Myocyte (in vitro differentiated cells): Measurements from ENCODE around the gene ETV6. TPM values are rescaled to one million over a fixed set of nuclear protein-coding genes. Genes with fewer than 3 reads are reported as not detected.

Source experiments
- DNase-seq: peaks from one replicate; pipeline ENCODE4 v3.0.0-alpha.2; 2012; ENCODE audit warnings: low read depth
- total RNA-seq: library from RNA; depleted of rRNA; stranded (reverse); fragments of >200 nt; gene quantifications from 2 replicates; pipeline ENCODE4 v1.2.3, GENCODE V29; 2014

The ETV6 gene
- total RNA-seq, 1 donor from 2014 or later = 9.7 TPM

GRCh38 chr12:11689591-11690186 is 40.2 kb downstream of the ETV6 start:
- no peak for DNase-seq

GRCh38 chr12:11693067-11693466 is 43.6 kb downstream of the ETV6 start:
- DNase-seq = no peak

GRCh38 chr12:11693601-11694000 is 44.1 kb downstream of the ETV6 start:
- DNase-seq = peak; percentile 51

GRCh38 chr12:11694528-11694927 is 45.1 kb downstream of the ETV6 start:
- DNase-seq = no peak

- no peak for DNase-seq
These were observed 45.8 kb downstream of the ETV6 start for GRCh38 chr12:11695321-11695720.

GRCh38 chr12:11696084-11696483 is 46.6 kb downstream of the ETV6 start:
- DNase-seq = no peak

GRCh38 chr12:11697131-11697530 is 47.7 kb downstream of the ETV6 start:
- DNase-seq = no peak

GRCh38 chr12:11697670-11698387 is 48.4 kb downstream of the ETV6 start:
- DNase-seq = no peak

GRCh38 chr12:11698729-11699128 is 49.3 kb downstream of the ETV6 start:
- DNase-seq = no peak

GRCh38 chr12:11701433-11701832 is 52.0 kb downstream of the ETV6 start:
- DNase-seq = no peak

GRCh38 chr12:11702959-11703358 is 53.5 kb downstream of the ETV6 start:
- DNase-seq = no peak

- no peak for DNase-seq
These were observed 53.9 kb downstream of the ETV6 start for GRCh38 chr12:11703378-11703777.

- DNase-seq = no peak
These were observed 54.6 kb downstream of the ETV6 start for GRCh38 chr12:11704089-11704488.

GRCh38 chr12:11705010-11705409 is 55.5 kb downstream of the ETV6 start:
- DNase-seq = peak; percentile 23

- DNase-seq = no peak
These were observed 57.3 kb downstream of the ETV6 start for GRCh38 chr12:11706509-11707379.

- no peak for DNase-seq
These were observed 58.1 kb downstream of the ETV6 start for GRCh38 chr12:11707535-11707934.

- DNase-seq = no peak
These were observed 60.0 kb downstream of the ETV6 start for GRCh38 chr12:11709513-11709912.

GRCh38 chr12:11710431-11710830 is 61.0 kb downstream of the ETV6 start:
- no peak for DNase-seq

- no peak for DNase-seq
These were observed 61.4 kb downstream of the ETV6 start for GRCh38 chr12:11710906-11711305.

- no peak for DNase-seq
These were observed 62.3 kb downstream of the ETV6 start for GRCh38 chr12:11711651-11712327.

- no peak for DNase-seq
These were observed 63.0 kb downstream of the ETV6 start for GRCh38 chr12:11712491-11712890.

GRCh38 chr12:11713202-11713601 is 63.7 kb downstream of the ETV6 start:
- DNase-seq = no peak
